Activated T-cell treated with anti-CD3 and anti-CD28 coated beads, Interleukin-2, amount 50 U/mL, for 24 hours (primary cell): ENCODE measurements around the gene DNAJB4.
"Not testable (repeated sequence)": the region's sequence is repeated elsewhere in the genome, so short reads cannot be mapped to it uniquely, and the experiment has no call there.

Experiments
- DNase-seq: peaks from one replicate; pipeline ENCODE4 v3.0.0-alpha.2; 2020
- H3K27ac Mint-ChIP-seq: 2 replicates; pipeline ENCODE4 v1.8.0; 2020; ENCODE audit warnings: mild to moderate bottlenecking, mixed read lengths
- H3K27me3 Mint-ChIP-seq: 2 replicates; pipeline ENCODE4 v1.8.0; 2020; ENCODE audit warnings: mixed read lengths
- H3K36me3 Mint-ChIP-seq: 2 replicates; pipeline ENCODE4 v1.8.0; 2020; ENCODE audit warnings: low read depth, mixed read lengths
- H3K4me1 Mint-ChIP-seq: 2 replicates; pipeline ENCODE4 v1.8.0; 2020; ENCODE audit warnings: low read depth, mixed read lengths
- H3K4me3 Mint-ChIP-seq: 2 replicates; pipeline ENCODE4 v1.8.0; 2020; ENCODE audit warnings: mild to moderate bottlenecking, moderate library complexity, mixed read lengths
- H3K9me3 Mint-ChIP-seq: 2 replicates; pipeline ENCODE4 v1.8.0; 2020; ENCODE audit warnings: mixed read lengths

DNAJB4 gene

DNA sequence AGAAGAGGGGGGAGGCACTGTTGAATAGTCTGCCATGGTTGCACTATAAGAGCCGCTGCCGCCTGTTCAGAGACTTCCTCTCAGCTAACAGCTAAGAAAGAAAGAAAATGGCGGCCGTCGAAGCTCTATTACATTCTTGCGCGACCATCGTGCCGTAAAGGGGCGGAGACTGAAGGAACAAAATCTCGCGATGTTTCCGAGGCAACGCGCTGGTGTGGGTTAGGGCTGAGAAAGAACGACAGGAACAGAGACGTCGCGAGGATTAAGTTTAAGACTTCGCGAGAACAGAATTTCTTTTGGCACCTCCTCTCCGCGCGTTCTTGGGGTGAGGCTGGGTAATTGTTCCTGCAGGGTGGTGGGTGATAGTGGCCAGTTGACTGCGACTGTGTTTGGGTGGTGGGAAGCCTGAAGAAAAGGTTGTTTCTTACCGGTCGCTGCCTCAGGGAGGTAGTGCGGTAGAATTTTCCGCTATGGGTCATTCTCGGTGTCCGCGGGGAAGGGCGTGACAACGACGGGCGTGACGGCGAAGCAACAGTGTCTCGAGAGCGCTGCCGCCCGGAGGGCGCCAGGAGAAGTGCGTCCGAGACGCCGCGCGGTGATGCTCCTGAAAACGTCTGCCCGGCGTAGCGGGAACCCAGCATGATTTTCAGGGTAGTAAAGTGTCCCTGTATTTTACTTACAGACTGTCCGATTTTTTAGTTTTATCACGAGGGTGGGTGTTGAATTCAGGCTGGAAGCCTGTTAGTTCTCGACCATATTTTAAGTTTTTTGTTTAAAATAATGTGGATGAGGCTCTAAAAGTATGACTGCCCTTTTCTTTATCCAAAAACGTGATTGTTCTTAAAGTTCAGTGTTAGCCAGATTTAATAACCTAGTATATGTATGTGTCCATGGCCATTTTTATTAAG lies 25.5 kb upstream of the DNAJB4 start, which contains the start of gene FUBP1:
Gene FUBP1, minus strand, starts transcription at position 104 of the 908 bp plus-strand sequence. Its CDS starts 68 bp downstream, at position 36.
- Mint-ChIP-seq H3K4me3 (no peak within 1 kb of the TSS), H3K27ac (no peak within 1 kb of the TSS), H3K9me3 (no peaks in the 10 kb centered on the region), H3K4me1 (peaks cover 46% of the 10 kb centered on the region), H3K27me3 (no peaks in the 10 kb centered on the region), H3K36me3 (peaks cover 48% of the 10 kb centered on the region)
- DNase-seq = peak; percentile 92

GRCh38 chr1:77983352-77983996 lies 21.3 kb upstream of the DNAJB4 start:
- not testable (repeated sequence) for H3K9me3 Mint-ChIP-seq, DNase-seq, H3K27me3 Mint-ChIP-seq, H3K4me3 Mint-ChIP-seq
- Mint-ChIP-seq H3K27ac (peak overlapping the region; percentile 5), H3K4me1 (peaks cover 60% of the 10 kb centered on the region), H3K36me3 (peaks cover 42% of the 10 kb centered on the region)

GRCh38 chr1:77983997-77984355 lies 20.8 kb upstream of the DNAJB4 start:
- H3K4me3 Mint-ChIP-seq = no peak overlapping the region
- peak overlapping the region; percentile 33 for H3K27ac Mint-ChIP-seq
- H3K9me3 Mint-ChIP-seq = no peaks in the 10 kb centered on the region
- no peaks in the 10 kb centered on the region for H3K27me3 Mint-ChIP-seq
- H3K4me1 Mint-ChIP-seq = peaks cover 63% of the 10 kb centered on the region
- no peak for DNase-seq
- H3K36me3 Mint-ChIP-seq = peaks cover 42% of the 10 kb centered on the region

DNA sequence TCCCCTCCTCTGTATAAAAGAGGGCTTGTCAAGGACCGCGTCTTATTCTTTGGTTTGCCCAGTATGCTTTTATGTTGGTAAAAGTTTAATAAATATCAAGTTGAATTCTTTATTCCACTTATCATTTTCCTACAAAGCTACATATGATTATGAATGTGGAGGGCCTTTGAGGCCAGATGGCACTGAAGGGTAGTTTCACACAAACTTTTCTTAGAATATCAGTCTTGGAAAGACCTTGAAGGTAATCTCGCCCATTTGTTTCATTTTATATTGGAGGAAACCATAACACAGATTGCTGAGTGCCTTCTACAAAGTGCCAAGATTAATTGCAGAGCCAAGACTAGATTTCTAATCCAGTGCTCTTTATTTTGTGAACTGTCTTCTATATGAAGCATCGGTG lies 20.1 kb upstream of the DNAJB4 start:
- H3K4me3 Mint-ChIP-seq = no peak overlapping the region
- no peak overlapping the region for H3K27ac Mint-ChIP-seq
- no peaks in the 10 kb centered on the region for H3K27me3 Mint-ChIP-seq
- H3K4me1 Mint-ChIP-seq = peaks cover 67% of the 10 kb centered on the region
- no peak for DNase-seq
- H3K36me3 Mint-ChIP-seq = peaks cover 44% of the 10 kb centered on the region
- no peaks in the 10 kb centered on the region for H3K9me3 Mint-ChIP-seq

DNA sequence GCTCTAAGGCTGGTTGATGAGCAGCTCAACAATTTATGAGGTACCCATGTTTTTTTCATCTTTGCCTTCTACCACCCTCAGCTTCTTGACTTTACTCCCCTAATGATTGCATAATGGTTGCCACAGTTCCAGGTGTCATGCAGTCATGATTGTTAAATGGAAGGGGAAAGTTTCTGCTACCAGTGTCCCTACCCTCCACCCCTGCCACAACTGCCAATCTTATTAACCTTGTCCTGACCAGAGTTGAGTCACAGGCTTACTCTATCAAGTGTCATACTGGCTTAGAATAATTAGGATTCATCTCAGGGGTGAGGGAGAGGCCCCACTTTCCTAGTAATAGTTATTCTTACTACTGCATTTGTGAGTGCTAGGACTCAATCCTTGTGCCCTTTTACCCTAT lies 17.9 kb upstream of the DNAJB4 start:
- no peaks in the 10 kb centered on the region for H3K9me3 Mint-ChIP-seq
- H3K4me1 Mint-ChIP-seq = peaks cover 71% of the 10 kb centered on the region
- H3K36me3 Mint-ChIP-seq = peaks cover 44% of the 10 kb centered on the region
- no peak overlapping the region for H3K4me3 Mint-ChIP-seq
- no peak overlapping the region for H3K27ac Mint-ChIP-seq
- DNase-seq = no peak
- H3K27me3 Mint-ChIP-seq = no peaks in the 10 kb centered on the region

GRCh38 chr1:77987919-77988318 lies 16.8 kb upstream of the DNAJB4 start:
- Mint-ChIP-seq H3K27me3 (no peaks in the 10 kb centered on the region), H3K4me1 (peaks cover 69% of the 10 kb centered on the region), H3K36me3 (peaks cover 36% of the 10 kb centered on the region), H3K9me3 (no peaks in the 10 kb centered on the region), H3K4me3 (no peak overlapping the region), H3K27ac (no peak overlapping the region)
- no peak for DNase-seq

DNA sequence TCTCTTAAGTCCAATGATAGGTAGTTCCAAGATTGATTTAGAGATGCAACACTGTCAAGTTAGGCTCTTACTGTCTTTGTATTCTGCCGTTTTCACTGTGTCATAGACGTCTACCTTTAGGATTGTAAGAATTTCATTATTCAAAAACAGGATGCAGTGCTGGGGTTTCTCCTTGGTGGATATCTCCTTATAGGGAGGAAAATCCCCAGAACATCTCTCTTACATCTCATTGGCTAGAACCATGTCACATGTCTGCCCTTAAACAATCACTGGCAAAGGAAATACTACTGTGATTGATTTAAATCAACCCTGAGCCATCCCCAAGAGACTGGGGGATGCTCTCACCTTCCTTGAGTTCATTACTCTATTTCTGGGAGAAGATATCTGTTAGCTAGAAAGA lies 15.0 kb upstream of the DNAJB4 start:
- H3K27ac Mint-ChIP-seq = no peak overlapping the region
- no peak overlapping the region for H3K4me3 Mint-ChIP-seq
- H3K4me1 Mint-ChIP-seq = peaks cover 57% of the 10 kb centered on the region
- no peaks in the 10 kb centered on the region for H3K9me3 Mint-ChIP-seq
- no peak for DNase-seq
- peaks cover 31% of the 10 kb centered on the region for H3K36me3 Mint-ChIP-seq
- no peaks in the 10 kb centered on the region for H3K27me3 Mint-ChIP-seq

GRCh38 chr1:77990629-77991204 lies 14.0 kb upstream of the DNAJB4 start:
- H3K4me1 Mint-ChIP-seq = peaks cover 52% of the 10 kb centered on the region
- no peak for DNase-seq
- no peak overlapping the region for H3K4me3 Mint-ChIP-seq
- H3K27ac Mint-ChIP-seq = peak overlapping the region; percentile 4
- H3K36me3 Mint-ChIP-seq = peaks cover 30% of the 10 kb centered on the region
- H3K27me3 Mint-ChIP-seq = no peaks in the 10 kb centered on the region
- no peaks in the 10 kb centered on the region for H3K9me3 Mint-ChIP-seq

GRCh38 chr1:77991638-77992037 lies 13.1 kb upstream of the DNAJB4 start:
- no peak overlapping the region for H3K27ac Mint-ChIP-seq
- no peaks in the 10 kb centered on the region for H3K9me3 Mint-ChIP-seq
- peaks cover 29% of the 10 kb centered on the region for H3K36me3 Mint-ChIP-seq
- H3K4me1 Mint-ChIP-seq = peaks cover 42% of the 10 kb centered on the region
- no peaks in the 10 kb centered on the region for H3K27me3 Mint-ChIP-seq
- no peak for DNase-seq
- no peak overlapping the region for H3K4me3 Mint-ChIP-seq

DNA sequence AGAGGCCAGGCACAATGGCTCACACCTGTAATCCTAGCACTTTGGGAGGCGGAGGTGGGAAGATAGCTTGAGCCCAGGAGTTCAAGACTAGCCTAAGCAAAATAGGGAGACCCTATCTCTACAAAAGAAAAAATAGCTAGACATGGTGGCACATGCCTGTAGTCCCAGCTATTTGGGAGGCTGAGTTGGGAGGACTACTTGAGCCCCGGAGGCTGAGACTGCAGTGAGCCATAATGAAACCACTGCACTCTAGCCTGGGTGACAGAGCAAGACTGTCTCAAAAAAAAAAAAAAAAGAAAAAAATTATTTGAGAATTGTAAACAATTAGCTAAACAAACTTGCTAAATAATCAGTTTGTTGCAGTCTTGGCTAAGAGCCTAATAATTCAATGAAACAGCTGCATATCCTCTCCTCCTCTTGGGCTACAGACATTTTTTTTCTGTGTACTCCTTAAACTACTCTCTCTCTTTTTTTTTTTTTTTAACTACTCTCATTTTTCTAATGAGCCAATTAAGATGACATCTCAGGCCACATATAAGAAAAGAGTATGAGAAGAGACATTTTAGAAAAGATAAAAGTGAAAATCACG lies 10.5 kb upstream of the DNAJB4 start:
- Mint-ChIP-seq H3K36me3 (peaks cover 32% of the 10 kb centered on the region), H3K27ac (no peak overlapping the region), H3K9me3 (no peaks in the 10 kb centered on the region), H3K4me3 (no peak overlapping the region), H3K4me1 (peaks cover 22% of the 10 kb centered on the region), H3K27me3 (no peaks in the 10 kb centered on the region)
- DNase-seq = no peak

DNA sequence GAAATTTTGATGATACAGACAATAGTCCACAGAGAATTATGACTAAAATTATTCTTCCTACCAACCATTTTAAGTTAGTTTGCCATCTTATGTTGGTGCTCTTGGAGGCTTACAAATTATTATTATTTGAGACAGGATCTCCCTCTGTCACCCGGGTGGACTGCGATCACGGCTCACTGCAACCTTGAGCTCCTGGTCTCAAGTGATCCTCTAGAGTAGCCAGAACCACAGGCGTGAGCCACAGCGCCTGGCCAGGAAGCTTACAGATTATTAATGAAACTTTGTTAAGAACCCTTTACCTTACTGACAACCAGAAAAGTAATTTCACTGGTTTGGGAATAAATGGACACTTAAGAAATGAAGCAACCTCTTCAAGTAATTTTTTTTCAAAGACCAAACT lies 8.0 kb upstream of the DNAJB4 start:
- H3K27ac Mint-ChIP-seq = no peak overlapping the region
- no peak for DNase-seq
- peaks cover 10% of the 10 kb centered on the region for H3K4me1 Mint-ChIP-seq
- no peaks in the 10 kb centered on the region for H3K27me3 Mint-ChIP-seq
- no peak overlapping the region for H3K4me3 Mint-ChIP-seq
- no peaks in the 10 kb centered on the region for H3K9me3 Mint-ChIP-seq
- H3K36me3 Mint-ChIP-seq = peaks cover 24% of the 10 kb centered on the region

- H3K36me3 Mint-ChIP-seq = peaks cover 12% of the 10 kb centered on the region
- not testable (repeated sequence) for H3K9me3 Mint-ChIP-seq, H3K4me3 Mint-ChIP-seq, H3K27me3 Mint-ChIP-seq, H3K27ac Mint-ChIP-seq, DNase-seq
- peaks cover 35% of the 10 kb centered on the region for H3K4me1 Mint-ChIP-seq
Observed at GRCh38 chr1:78000536-78000935, 4.2 kb upstream of the DNAJB4 start.

- H3K27ac Mint-ChIP-seq = peak overlapping the region; percentile 45
- peak overlapping the region; percentile 27 for H3K4me3 Mint-ChIP-seq
- peaks cover 54% of the 10 kb centered on the region for H3K4me1 Mint-ChIP-seq
Observed at GRCh38 chr1:78003070-78003746, 1.5 kb upstream of the DNAJB4 start.

More at GRCh38 chr1:78003070-78003746, 1.5 kb upstream of the DNAJB4 start:
- DNase-seq = no peak
- Mint-ChIP-seq H3K27me3 (no peaks in the 10 kb centered on the region), H3K36me3 (peaks cover 4% of the 10 kb centered on the region), H3K9me3 (no peaks in the 10 kb centered on the region)
